ENCODE measurements around the gene ARVCF.
"Not testable (repeated sequence)": the region's sequence is repeated elsewhere in the genome, so short reads cannot be mapped to it uniquely, and the experiment has no call there.

ARVCF gene

DNA sequence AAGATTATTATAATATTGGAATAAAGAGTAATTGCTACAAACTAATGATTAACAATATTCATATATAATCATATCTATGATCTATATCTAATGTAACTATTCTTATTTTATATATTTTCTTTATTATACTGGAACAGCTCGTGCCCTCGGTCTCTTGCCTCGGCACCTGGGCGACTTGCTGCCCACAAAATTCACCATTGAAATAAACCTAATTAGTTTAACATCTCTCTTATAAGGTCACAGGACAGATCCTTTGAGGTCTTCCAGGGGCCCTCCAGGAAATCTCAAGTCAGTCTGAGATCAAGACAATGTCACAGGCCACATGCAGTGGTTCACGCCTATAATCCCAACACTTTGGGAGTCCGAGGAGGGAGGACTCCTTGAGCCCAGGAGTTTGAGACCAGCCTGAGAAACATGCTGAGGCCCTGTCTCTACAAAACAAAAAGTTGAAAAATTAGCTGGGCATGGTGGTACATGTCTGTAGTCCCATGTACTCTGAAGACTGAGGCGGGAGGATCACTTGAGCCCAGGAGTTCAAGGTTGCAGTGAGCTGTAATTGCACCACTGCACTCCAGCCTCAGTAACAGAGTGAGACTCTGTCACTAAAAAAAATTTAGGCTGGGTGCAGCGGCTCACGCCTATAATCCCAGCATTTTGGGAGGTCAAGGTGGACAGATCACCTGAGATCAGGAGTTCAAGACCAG is 68.4 kb downstream of the ARVCF start:
- DNase-seq (ENCODE audit: low read depth, low spot score) = no peak
- no peak overlapping the region for H3K27ac ChIP-seq

DNA sequence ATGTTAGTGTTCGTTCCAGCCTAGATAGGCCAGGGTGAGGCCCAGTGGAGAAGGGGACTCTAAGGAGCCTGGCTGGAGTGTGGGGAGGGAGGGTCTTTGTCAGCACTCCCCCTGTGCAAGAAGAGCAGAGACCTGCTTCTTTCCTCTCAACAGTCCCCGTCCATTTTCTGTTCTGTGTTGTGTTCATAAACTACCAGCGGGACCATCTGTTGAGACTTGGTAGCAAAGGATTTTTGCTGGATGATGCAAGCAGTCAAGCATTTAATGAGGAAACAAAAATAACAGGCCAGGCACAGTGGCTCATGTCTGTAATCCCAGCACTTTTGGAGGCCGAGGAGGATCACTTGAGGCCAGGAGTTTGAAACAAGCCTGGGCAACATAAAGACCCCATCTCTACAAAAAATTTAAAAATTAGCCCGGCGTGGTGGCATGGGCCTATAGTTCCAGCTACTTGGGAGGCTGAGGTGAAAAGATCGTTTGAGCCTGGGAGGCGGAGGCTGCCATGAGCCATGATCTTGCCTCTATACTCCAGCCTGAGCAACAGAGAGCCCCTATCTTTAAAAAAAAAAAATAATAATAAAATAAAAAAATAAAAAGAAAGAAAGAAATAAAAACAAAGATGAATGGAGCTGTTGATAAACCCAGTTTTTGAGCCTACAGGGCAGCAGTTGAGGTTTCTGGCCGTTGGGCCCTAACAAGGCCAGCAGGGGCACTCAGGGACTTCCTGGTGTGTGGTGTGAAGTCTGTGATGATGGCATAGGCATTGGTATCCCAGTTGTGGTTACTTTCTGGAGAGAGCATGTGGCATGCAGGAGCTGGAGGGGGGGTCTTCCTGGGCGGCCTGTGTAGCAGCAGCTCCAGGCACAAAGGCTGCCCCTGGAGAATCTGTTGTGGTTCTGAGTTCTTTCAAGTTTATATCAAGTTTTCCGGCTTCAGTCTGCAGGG is 73.3 kb downstream of the ARVCF start:
- peak overlapping the region; percentile 98 for H3K27ac ChIP-seq
- DNase-seq (ENCODE audit: low read depth, low spot score) = no peak

DNA sequence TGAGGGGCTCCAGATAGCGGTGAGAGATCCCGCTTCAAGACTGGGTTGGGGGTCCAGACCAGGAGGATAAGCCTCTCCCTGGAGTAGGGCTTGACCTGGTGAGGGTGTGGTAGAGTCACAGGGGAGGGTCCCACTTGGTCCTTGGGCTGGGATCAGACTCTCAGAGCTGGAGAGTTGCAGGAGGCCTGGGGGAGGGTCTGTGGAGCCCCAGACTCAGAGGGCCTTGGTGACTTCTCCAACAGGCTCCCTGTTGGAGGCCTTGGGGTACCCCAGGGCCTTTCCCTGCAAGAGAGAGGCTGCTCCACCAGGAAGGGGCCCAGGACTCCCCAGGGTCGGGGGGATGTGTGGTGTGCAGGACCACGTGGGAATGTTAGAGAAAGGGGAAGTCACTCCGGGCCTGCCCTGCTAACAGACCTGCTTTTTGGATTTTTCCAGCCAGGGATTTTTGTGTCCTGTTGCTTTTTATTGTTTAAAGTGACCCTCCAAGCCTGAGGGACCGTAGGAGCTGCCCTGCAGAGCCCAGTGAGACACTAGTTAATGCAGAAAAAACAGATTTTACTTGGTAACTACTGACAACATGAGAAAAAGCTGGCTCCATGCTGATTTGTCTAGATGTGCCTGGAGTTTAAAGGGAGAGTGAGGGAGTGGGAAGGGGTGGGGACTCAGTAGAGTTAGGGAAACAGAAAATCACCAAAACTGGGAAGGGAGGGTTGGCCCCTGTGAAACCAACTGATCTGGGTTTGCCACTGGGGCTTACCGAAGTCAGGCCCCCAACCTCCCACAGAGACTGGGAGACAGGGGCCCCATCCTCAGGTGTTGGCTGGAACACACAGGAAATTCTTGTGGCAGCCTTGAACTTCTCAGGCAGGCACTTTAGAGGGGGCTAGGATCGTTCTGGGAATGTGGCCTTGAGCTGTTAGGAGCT is 74.2 kb downstream of the ARVCF start:
- peak overlapping the region; percentile 98 for H3K27ac ChIP-seq
- no peak for DNase-seq (ENCODE audit: low read depth, low spot score)

DNA sequence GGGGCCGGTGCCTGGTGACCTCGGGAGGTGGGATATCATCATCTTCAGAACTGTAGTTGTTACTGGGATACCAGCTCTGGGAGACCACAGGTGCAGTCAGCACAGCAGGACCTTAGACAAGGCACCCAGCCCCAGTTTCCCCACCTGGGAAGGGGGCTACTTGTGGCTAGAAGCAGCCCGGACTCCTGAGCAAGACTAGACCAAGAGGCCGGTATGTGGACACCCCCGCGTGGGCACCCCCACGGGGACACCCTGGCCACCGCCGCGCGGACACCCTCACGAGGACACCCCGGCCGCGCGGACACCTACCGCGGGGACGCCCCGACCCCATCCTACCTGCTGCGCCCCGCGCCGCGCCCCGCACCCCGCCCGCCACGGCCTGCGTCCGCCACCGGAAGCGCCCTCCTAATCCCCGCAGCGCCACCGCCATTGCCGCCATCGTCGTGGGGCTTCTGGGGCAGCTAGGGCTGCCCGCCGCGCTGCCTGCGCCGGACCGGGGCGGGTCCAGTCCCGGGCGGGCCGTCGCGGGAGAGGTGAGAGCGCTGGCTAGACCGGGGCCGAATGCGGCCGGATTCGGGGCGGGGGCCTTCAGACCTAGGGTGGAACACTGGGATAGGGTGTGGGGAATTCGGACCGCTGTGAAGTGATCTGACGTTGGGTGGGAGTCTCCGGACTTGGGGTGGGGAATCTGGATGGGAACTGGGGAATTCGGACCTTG is 75.1 kb downstream of the ARVCF start, which contains the start of the genes COMT and TXNRD2:
COMT (plus strand) TSS at position 408 of the 718 bp plus-strand sequence. CDS start 20,755 bp downstream, outside the sequence.
TXNRD2 (minus strand) TSS at position 454 of the 718 bp plus-strand sequence; CDS start at position 439, 15 bp downstream.
- peak within 1 kb of the TSS; percentile 98 for H3K27ac ChIP-seq
- no peak for DNase-seq (ENCODE audit: low read depth, low spot score)

DNA sequence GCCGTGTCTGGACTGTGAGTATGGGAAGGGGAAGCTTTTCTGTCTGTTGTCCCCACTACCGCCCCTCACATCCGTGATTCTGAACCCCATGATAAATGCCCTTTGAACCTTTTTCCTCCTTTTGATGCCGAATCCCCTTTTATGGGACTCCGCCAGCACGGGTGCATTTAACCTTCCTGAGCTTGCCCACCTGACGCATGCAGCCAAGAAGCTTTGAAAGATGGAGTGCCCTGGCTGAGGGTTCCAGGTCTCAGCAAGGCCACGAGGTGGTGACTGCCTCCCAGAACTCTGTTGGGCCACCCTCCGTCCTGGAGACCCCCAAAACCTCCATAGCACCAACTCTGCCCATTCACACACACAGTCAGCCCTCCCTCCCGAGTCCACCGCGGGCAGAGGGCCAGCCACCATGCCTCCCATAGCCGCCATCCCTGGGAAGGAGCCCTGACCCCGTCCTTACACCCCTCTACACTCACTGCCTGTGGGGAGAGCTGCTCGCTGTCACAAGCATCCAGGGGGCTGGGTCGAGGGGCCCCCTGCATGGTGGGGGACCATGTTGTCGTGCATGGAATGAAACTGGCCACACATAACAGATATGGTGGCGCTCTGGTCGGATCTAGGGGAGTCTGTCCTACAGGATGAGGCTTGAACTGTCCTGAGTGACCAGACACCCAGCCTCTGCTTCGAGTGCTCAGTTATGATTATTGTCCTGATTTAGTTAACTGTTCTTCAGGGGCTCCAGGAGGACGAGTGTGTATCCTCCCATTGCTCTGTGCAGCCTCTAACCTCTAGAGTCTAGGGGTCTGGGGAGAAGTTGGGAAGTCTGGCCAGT is 75.9 kb downstream of the ARVCF start:
- peak overlapping the region; percentile 98 for H3K27ac ChIP-seq
- DNase-seq (ENCODE audit: low read depth, low spot score) = no peak

DNA sequence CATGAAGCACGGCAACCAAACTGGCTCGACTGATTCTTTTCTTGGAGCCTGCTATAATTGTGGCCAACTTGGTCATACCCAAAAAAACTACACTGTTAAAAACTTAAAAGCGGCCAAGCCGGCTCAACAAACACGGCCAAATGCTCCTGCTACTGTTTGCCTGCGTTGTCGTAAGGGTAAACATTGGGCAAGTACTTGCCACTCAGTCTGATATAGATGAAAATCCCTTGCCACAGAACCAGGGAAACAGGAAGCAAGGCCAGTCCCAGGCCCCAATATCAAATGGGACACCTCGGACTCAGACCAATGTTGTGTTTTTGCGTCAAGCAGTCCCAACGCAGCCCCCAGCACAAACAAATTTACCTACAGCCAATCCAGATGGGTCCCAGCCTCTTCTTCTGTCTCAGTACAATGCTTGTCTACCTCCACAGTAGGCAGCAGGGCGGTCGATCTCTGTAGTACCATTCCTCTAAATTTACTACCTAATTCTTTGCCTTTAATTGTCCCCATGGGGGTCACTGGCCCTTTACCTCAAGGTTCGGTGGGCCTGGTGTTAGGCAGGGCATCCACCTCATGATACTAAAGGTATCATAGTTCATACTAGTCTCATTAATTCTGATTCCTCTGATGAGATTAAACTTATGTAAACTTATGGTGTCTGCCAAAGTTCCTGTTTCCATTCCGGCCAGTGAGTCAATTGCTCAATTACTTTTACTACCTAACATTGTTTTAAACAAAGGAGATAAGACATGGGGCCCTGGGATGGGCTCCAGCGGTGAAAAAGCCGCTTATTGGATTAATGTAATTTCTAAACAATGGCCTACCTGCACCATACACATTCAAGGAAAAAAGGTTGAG is 78.8 kb downstream of the ARVCF start:
- no peak for DNase-seq (ENCODE audit: low read depth, low spot score)
- no peak overlapping the region for H3K27ac ChIP-seq

DNA sequence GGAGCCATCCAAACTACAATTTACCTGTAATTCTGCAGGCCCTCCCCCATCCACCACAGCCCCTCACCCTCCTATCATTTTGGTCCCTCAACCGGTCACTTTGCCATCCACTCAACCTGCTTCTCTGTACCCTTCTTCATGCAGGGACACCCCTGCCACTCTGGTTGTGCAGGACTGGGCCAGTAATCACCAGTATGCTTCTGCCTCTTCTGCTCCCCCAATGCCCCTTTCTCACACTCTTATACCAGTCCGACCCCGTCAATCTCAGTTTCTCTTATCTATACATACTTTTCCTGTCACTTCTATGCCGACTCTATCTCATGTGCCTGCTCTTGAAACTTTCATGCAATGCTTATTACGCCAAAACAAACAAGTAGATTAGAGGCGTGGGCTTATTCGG is 80.1 kb downstream of the ARVCF start:
- H3K27ac ChIP-seq = no peak overlapping the region
- no peak for DNase-seq (ENCODE audit: low read depth, low spot score)

DNA sequence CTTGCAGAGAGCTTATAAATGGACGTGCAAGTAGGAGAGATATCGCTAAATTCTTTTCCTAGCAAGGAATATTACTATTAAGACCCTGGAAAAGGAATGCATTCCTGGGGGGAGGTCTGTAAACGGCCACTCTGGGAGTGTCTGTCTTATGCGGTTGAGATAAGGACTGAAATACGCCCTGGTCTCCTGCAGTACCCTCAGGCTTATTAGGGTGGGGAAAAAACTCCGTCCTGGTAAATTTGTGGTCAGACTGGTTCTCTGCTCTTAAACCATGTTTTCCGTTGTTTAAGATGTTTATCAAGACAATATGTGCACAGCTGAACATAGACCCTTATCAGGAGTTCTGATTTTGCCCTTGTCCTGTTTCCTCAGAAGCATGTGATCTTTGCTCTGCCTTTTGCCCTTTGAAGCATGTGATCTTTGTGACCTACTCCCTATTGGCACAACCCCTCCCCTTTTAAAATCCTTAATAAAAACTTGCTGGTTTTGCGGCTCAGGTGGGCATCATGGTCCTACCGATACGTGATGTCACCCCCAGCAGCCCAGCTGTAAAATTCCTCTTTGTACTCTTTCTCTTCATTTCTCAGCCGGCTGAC is 81.4 kb downstream of the ARVCF start:
- DNase-seq (ENCODE audit: low read depth, low spot score); H3K27ac ChIP-seq: not testable (repeated sequence)

DNA sequence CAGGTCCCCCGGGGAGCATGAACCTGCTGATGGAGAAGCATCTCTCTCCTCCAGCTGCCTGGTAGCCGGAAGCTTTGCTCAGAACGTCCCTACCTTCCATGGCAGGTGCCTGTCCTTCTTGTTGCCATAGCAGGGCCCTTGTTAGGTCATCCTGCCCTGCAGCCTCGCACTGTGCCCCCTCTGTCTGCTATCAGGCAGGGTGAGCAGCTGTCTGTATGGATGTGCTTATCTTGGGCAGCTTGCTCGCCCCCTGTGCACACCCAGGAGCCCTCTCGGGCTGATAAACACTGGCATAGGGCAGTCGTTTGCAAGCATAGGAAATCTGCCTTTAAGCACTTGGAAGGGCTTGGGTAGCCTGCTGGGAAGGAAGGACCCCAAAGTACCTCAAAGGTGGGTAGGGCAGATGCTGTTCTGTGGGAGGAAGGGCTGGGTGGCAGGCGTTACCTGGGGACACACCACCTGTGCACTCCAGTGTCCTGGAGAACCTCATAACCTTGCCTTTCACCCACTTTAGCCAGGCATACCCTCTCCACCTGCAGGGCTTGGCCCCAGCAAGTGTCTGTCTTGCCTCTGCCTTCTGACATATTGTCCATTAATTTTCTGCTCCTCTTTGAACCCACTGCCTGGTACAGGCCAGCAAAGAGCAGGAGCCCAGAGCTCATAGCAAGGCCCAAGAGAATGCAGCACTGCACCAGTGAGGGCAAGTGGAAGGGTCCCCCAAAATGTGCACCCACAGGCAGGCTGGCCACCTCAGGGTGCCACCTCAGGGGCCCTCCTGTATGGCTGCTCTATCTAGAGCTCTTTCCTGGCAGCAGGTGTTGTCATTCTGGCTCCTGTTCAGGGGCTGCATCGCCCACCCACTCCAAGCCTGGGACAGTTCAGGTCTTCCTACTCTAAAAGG is 83.0 kb downstream of the ARVCF start:
- H3K27ac ChIP-seq = no peak overlapping the region

DNA sequence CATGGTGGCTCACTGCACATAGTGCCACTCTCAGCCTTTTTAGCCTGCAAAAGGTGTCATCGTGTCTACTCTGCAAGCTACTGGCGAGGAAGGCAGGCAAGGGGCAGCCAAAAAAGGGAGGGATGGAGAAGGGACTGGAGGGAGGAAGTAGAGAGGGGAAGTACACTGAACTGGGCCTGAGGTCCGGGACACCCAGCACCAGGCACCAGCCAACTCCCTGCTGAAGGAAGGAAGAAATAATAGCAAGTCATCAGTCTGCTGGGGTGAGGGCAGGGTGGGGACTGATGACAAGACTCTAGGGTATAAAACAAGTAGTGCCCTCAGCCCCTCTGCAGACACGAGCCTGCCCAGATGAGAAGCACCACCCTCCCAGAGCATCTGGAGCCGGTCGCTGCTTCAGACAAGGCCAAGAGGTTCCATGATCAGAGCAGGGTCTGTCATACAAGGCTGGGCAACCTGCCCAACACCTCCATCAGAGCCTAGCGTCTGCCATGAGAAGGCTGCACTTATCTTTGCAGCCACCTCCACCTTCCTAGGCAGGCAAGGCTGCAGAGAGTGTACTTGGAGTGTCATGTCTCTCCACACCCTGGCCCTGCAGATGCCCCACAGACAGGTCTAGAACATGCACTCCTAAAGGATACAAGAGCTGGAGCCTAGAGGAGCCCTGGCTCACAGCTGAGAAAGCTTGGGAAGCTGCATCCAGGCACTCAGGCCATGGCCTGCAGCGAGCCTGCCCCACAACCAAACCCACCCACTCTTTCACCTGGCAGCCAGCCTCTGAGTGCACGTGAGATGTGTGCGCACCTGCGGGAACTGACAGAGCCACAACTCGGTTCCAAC is 84.0 kb downstream of the ARVCF start:
- no peak overlapping the region for H3K27ac ChIP-seq
- DNase-seq (ENCODE audit: low read depth, low spot score) = no peak

More for the DNA sequence above, 83.0 kb downstream of the ARVCF start:
- DNase-seq (ENCODE audit: low read depth, low spot score) = no peak

DNA sequence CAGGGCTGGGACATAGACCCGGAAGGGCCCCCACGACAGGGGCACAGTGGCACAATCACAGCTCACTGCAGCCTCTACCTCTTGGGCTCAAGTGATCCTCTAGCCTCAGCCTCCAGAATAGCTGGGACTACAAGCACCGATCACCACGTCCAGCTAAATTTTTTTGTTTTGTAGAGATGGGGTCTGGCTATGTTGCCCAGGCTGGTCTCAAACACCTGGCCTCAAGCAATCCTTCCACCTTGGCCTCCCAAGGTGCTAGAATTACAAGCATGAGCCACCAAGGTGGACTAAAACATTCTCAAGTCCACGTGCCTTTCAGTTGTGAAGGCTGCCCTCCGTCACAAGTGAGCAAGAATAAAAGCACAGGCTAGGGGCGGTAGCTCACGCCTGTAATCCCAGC is 85.1 kb downstream of the ARVCF start:
- DNase-seq (ENCODE audit: low read depth, low spot score) = no peak

DNA sequence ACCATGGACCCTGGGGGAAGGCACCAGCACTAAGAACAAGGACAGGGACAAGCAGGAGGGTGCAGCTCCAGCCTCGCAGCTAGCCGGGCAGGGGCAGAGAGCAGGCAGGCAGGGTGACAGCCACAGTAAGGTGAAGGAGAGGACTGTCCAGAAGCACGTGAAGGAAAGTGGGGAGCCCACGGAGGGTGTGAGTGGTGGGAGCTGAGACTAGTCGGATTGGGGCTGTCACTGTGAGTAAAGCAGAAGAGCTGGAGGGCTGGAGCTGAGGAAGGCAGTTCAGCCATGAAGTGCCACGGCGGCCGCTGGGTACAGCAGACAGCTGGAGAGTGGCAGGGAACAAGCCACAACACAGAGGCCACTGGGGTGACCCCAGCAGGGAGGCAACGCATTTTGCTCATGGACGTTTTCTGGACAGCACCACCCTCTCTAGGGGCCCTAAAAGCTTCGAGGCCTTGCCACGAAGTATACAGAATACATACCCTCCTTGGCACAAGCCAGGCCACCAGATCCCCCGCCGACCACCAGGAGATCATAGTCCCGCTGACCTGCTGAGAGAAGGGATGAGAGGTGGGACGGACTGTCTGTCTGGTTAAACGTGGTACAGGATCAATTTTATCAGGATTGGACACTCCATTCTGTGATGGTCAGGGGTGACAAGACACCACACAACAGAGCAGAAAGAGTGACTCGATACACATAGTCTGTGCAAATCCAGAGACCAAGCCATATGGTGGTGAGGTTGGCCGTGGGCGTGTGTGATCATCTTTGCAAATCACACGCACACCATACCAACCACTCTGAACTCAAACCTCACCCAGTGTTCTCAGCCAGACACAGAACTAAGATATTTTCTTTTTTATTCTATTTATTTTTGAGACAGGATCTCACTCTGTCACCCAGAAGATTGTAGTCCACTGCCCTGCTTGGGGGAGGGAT is 85.8 kb downstream of the ARVCF start:
- H3K27ac ChIP-seq = no peak overlapping the region
- no peak for DNase-seq (ENCODE audit: low read depth, low spot score)

More for the DNA sequence above, 85.1 kb downstream of the ARVCF start:
- no peak overlapping the region for H3K27ac ChIP-seq

DNA sequence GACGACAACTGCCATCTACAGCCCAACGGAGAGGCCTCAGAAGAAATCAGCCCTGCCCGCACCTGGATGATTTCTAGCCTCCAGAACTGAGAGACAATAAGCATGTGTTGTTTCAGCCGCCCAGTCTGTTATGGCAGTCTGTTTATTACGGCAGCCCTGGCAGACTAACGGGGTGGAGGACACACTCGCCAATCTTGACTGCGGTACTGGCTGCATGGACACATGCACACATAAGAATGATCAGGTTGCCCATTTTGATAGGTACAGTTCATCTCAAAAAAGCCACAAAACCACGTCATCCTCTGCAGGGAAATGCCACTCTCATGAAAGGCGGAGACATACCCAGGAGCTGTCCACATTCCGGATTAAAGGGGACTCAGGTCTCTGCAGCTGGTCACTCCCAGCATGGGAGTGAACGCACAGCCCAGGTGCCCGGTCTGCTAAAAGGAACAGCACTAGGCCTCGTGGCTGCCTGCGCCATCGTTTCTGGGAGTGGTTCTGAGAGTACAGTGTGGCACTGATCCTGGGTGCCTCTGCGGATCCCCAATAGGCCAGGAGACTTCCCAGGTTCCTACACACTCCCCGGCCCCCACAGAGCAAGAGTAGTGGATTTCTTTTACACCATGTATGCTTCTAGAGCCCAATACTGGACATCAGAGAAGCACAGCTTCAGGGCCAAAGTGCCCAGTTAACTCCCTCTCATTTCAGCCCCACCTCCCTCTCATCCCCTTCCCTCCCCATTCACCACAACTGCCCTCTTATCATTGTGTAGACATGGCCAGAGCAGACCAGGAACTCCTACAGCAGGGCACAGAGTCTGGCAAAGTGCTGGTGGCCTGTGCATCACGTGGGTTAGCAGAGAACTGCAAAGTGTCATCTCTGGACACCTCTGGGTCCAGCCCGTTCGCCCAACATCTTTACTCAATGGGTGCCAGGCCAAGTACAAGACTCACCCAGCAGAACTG is 86.8 kb downstream of the ARVCF start:
- H3K27ac ChIP-seq = no peak overlapping the region
- no peak for DNase-seq (ENCODE audit: low read depth, low spot score)
